ENCODE measurements around the gene SEC22C. TPM values are rescaled to one million over a fixed set of nuclear protein-coding genes. Genes with fewer than 3 reads are reported as not detected.
"Not testable (repeated sequence)": the region's sequence is repeated elsewhere in the genome, so short reads cannot be mapped to it uniquely, and the experiment has no call there.

The SEC22C gene
- total and polyA plus RNA-seq, 2 of the 4 experiments (the other 2 are of a cell fraction), result 24.0 to 43.9 TPM

- H2AK9ac ChIP-seq (replicated peaks; ENCODE audit: low read depth, low read length, poor library complexity); H3K9me1 ChIP-seq (ENCODE audit: insufficient read depth, low read length); intact Hi-C loops (cut with micrococcal nuclease); H3K27ac ChIP-seq (ENCODE audit: insufficient read depth, low read length); H2BK5ac ChIP-seq (ENCODE audit: low read depth, low read length, poor library complexity, severe bottlenecking); POLR2A ChIA-PET (ENCODE audit: unreplicated experiment); dilution Hi-C loops (cut with HindIII; ENCODE audit: low sequenced_read_pairs, unreplicated experiment); H3K9ac ChIP-seq (ENCODE audit: low read depth, low read length); H3K4me2 ChIP-seq (ENCODE audit: low read depth, low read length); H3K4me1 ChIP-seq (ENCODE audit: control insufficient read depth, insufficient read depth, low read length); H4K8ac ChIP-seq (ENCODE audit: low read depth in 2 of 2, low read length in 2 of 2); H2BK120ac ChIP-seq (ENCODE audit: low read depth, low read length); CTCF ChIA-PET; H2BK20ac ChIP-seq (ENCODE audit: low read depth, low read length); BruUV-seq (replicated peaks); H2AK5ac ChIP-seq (ENCODE audit: low read depth, low read length); H3K4ac ChIP-seq (ENCODE audit: low read depth, low read length); H3K14ac ChIP-seq (replicated peaks; ENCODE audit: low read depth, low read length); H3K4me3 ChIP-seq (ENCODE audit: insufficient read depth, low read depth, low read length); H3K18ac ChIP-seq (ENCODE audit: low read depth, low read length); H3K23ac ChIP-seq (ENCODE audit: low read depth, low read length); ATAC-seq (ENCODE audit: low read depth); H3K27me3 ChIP-seq (ENCODE audit: control insufficient read depth, insufficient read depth, low read length); in situ Hi-C loops (cut with MboI; ENCODE audit: low sequenced_read_pairs); H3K56ac ChIP-seq (ENCODE audit: extremely low read depth, insufficient read depth, low read length); H2BK15ac ChIP-seq (ENCODE audit: low read depth, low read length); H4K5ac ChIP-seq (ENCODE audit: low read depth, low read length); H2AFZ ChIP-seq (replicated peaks; ENCODE audit: low read length, poor library complexity); H3K36me3 ChIP-seq (ENCODE audit: control insufficient read depth, insufficient read depth, low read length); DNase-seq; H4K91ac ChIP-seq (ENCODE audit: insufficient read depth, low read depth, low read length); H3K9me3 ChIP-seq (ENCODE audit: control insufficient read depth, insufficient read depth, low read length): not testable (repeated sequence)
- H4K20me1 ChIP-seq (ENCODE audit: insufficient read depth, low read length), result peaks cover 10% of the 10 kb centered on the region; the same call in 1 of the 2 replicates
- 100% methylated on average over 1 of the region's 7 CpGs; no CpG with 5 or more reads in 1 of the 2 experiments for WGBS, 2 experiments (ENCODE audit: extremely low coverage in 2 of 2, insufficient read length in 1 of 2)
- peaks cover 11 to 28% of the 10 kb centered on the region in 2 experiments for H3K79me1 ChIP-seq (ENCODE audit: low read depth in 1 of 2, low read length in 2 of 2)
Observed at GRCh38 chr3:42597098-42597497, 15.3 kb upstream of the SEC22C start.

Data from IMR-90 (cell line).